ENCODE measurements around the gene AXIN1. TPM values are rescaled to one million over a fixed set of nuclear protein-coding genes. Genes with fewer than 3 reads are reported as not detected.

Gene AXIN1
- total RNA-seq, 2 experiments from 2014 or later, result 25.5 to 30.6 TPM

DNA sequence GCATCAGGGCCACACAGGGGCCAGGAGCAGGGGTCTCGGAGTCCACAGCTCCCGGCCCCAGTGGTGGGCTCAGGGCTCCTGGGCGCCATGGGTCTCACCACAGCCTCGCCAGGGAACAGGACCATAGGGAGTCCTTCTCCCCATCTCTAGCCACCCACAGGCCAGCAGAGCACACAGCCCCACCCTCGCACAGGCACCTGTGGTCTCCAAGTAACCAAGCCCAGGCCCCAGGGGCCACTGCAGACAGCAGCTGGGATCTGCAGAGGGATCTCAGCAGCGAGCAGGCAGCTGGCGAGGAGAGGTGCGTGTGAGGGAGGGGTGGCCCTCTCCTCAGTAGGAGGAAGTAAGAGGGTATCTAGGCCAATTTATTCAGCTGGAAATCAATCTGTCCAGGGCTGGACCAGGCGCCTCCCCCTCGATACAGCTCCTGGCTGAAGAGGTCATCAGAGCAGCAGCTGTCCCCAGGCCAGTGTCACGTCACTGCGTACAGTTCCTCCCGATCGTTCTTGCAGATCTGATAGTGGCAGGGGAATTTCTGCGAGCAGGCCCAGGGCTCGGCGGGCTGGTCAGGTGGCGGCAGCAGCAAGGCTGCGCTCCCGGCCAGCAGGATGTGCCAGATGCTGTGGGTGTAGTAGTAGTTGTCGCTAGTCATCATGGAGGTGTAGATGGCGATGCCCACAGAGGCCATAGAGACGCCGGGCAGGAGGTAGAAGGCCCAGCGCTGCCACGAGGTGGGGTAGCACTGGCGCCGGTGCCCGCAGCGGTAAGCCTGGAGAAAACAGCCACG, 19.2 kb upstream of the AXIN1 start:
- POLR2A ChIA-PET, result no interaction called here

DNA sequence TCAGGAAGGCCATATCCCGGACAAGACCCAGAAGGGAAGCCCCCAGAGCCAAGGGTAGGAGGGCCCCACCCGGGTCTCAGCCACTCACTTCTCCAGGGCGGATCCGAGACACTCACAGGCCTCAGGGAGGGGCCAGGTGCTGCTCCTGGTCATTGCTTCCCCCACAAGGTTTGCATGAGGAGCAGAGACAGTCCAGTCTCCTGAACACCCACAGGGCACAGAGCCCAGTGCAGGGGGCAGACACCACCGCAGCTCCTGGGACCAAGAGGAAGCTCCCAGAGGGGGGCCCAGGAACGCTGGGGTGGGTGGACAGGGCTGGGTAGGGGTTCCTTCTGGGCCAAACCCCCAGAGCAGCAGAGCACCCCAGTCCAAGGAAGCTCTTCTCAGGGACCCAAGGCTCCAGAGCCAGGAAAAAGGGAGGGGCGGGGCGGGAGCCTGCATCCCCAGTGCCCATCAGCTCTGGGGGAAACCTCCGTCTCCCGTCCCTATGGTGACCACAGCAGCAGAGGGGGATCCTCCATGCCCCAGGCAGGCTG, 18.5 kb upstream of the AXIN1 start:
- Mint-ChIP-seq H3K9me3 (no peaks in the 10 kb centered on the region), H3K36me3 (ENCODE audit: low read depth) (peaks cover 17% of the 10 kb centered on the region), H3K27me3 (no peaks in the 10 kb centered on the region), H3K4me3 (peak overlapping the region; percentile 95), H3K27ac (peak overlapping the region; percentile 96), H3K4me1 (peaks cover 20% of the 10 kb centered on the region)
- ChIA-PET CTCF (interaction anchor here (0.5 to 1.5 kb wide), 5 partner anchors 9 to 1530 kb away, joined by 3 to 5 read pairs (median 3); no protein-coding TSS in a partner anchor), POLR2A (interaction anchor here (1.0 kb wide), 1 partner anchor 10 kb away, joined by 3 read pairs; no protein-coding TSS in a partner anchor)
- DNase-seq, result no peak

More for the DNA sequence above, 19.2 kb upstream of the AXIN1 start:
- H3K27ac Mint-ChIP-seq, result peak overlapping the region; percentile 69
- H3K36me3 Mint-ChIP-seq (ENCODE audit: low read depth), result peaks cover 17% of the 10 kb centered on the region
- no peaks in the 10 kb centered on the region for H3K9me3 Mint-ChIP-seq
- no peaks in the 10 kb centered on the region for H3K27me3 Mint-ChIP-seq
- no peak for DNase-seq
- H3K4me1 Mint-ChIP-seq, result peaks cover 20% of the 10 kb centered on the region
- CTCF ChIA-PET, result interaction anchor here (0.8 to 1.5 kb wide), 2 partner anchors 254 to 306 kb away, joined by 3 read pairs; no protein-coding TSS in a partner anchor
- H3K4me3 Mint-ChIP-seq, result no peak overlapping the region

DNA sequence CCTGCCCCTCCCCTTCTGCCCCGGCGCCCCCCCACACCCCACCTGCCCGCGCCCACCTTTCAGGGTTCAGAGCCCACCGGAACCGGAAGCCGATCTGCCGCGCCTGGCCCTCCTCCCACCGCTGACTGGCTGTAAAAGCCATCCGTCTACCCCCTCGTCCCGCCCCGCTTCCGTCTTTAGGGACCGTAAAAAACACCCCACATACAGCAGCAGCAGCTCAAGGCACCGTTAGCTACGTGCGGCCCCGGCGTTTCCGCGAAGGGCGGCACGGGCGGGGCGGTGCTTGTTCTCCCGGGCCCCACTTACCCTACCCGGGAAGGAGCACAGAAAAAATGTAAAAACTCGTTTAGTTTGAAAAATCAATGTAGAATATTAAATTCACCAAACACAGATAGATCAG, 17.9 kb upstream of the AXIN1 start, which contains the start of gene MRPL28:
TSS of gene MRPL28 (minus strand) at position 96 of the 400 bp plus-strand sequence. CDS start 320 bp downstream, outside the sequence.
- peak; percentile 96 for DNase-seq
- POLR2A ChIA-PET, result interaction anchor here (1.0 kb wide), 1 partner anchor 10 kb away, joined by 3 read pairs; no protein-coding TSS in a partner anchor
- no peaks in the 10 kb centered on the region for H3K9me3 Mint-ChIP-seq
- peak within 1 kb of the TSS; percentile 96 for H3K27ac Mint-ChIP-seq
- H3K4me1 Mint-ChIP-seq, result peaks cover 20% of the 10 kb centered on the region
- H3K4me3 Mint-ChIP-seq, result peak within 1 kb of the TSS; percentile 95
- peaks cover 17% of the 10 kb centered on the region for H3K36me3 Mint-ChIP-seq (ENCODE audit: low read depth)
- no peaks in the 10 kb centered on the region for H3K27me3 Mint-ChIP-seq
- CTCF ChIA-PET, result interaction anchor here (0.6 to 1.5 kb wide), 4 partner anchors 8 to 305 kb away, joined by 3 to 5 read pairs (median 3); no protein-coding TSS in a partner anchor

DNA sequence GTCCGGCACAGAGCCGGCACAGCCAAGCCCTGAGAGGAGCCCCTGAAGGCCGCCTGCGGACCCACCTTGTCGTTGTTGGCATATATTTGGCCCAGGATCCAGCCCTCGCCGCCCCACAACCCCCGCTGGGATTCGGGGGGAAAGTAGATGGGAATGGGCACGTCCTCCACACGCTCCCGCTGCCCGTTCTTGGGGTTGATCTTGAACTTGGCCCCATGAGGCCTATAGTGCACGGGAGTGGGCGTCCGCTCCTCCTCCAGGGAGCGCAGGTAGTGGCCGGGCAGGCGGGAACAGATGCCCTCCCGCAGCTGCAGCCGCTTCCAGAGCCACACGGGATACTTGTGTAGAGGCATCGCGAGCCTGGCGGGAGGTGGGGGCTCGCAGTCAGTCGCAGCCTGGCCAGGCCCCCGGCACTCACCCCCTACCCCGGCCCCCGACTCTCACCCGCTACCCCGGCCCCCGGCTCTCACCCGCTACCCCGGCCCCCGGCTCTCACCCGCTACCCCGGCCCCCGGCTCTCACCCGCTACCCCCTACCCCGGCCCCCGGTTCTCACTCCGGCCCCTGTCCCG, 17.4 kb upstream of the AXIN1 start:
- ChIA-PET POLR2A (interaction anchor here (1.0 kb wide), 1 partner anchor 11 kb away, joined by 3 read pairs; no protein-coding TSS in a partner anchor), CTCF (interaction anchor here (0.6 to 1.5 kb wide), 5 partner anchors 8 to 304 kb away, joined by 3 to 5 read pairs (median 3); no protein-coding TSS in a partner anchor)
- peaks cover 17% of the 10 kb centered on the region for H3K36me3 Mint-ChIP-seq (ENCODE audit: low read depth)
- no peaks in the 10 kb centered on the region for H3K9me3 Mint-ChIP-seq
- DNase-seq, result no peak
- peak overlapping the region; percentile 75 for H3K27ac Mint-ChIP-seq
- H3K4me3 Mint-ChIP-seq, result peak overlapping the region; percentile 68
- peaks cover 20% of the 10 kb centered on the region for H3K4me1 Mint-ChIP-seq
- no peaks in the 10 kb centered on the region for H3K27me3 Mint-ChIP-seq

DNA sequence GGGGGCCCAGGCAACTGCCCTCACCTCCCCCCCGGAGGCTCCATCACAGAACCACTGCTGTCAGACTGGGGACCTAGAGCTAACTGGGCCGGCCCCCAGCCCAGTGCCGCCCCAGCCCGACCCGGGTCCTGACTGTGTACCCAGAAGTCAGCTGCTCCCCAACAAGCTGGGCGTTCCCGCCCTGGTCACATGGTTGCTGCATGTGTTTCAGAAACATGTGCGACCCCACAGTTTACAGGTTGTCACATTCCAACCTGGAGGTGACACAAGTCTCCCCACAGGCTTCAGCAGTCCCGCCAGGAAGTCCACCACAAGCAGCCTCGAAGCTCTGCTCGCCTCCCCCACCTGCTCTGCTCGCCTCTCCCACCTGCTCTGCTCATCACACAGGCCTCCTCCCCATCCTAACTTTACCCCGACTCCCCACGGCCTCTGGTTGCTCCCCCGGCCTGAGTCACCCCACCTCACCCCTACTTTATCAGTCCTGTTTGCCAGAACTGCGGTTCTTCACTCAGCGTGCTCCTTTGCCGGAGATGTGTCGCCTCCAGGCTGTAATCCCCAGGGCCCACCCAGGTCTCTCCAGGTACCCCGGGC, 16.8 kb upstream of the AXIN1 start:
- Mint-ChIP-seq H3K4me1 (peaks cover 20% of the 10 kb centered on the region), H3K9me3 (no peaks in the 10 kb centered on the region), H3K4me3 (peak overlapping the region; percentile 68), H3K27ac (peak overlapping the region; percentile 75), H3K27me3 (no peaks in the 10 kb centered on the region), H3K36me3 (ENCODE audit: low read depth) (peaks cover 17% of the 10 kb centered on the region)
- POLR2A ChIA-PET, result no interaction called here
- DNase-seq, result no peak
- CTCF ChIA-PET, result interaction anchor here (0.5 to 1.3 kb wide), 3 partner anchors 16 to 212 kb away, joined by 3 to 4 read pairs (median 4); no protein-coding TSS in a partner anchor

DNA sequence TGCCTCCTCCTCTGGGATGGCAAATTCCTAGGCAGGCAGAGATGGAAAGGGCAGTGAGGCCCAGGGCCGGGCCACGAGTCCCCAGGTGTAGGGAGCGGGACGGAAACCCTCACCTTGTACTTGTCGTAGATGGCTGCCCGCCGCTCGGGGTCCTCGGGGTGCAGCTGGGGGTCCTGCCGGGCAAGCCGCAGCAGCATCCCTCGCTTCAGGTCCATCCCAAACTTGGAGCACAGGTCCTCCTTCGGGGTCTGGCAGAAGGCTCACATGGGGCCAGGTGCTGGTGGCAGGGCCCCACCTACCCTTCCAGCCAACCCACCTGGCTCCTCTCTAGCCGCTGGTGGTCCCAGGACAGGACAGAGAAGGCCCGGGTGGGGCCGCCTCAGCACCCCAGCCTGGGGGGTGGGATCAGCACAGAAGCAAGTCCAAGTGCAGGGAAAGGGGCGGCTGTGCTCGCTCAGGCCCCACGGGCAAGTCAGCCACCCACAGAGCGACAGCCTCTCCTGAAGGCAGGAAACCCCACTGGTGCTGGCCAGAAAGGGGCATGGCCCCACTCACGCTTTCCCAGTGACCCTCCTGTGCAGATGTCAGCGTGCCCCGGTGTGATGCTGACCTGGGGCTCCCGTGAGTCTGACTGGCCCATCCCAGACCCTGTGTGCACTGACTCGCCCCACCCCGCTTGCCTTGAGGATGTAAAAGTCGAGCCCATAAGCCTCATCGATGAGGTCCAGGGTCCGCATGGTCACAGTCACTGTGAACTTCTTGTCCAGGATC, 16.1 kb upstream of the AXIN1 start:
- ChIA-PET POLR2A (no interaction called here), CTCF (interaction anchor here (0.5 to 1.3 kb wide), 3 partner anchors 16 to 211 kb away, joined by 3 to 4 read pairs (median 4); no protein-coding TSS in a partner anchor)
- H3K9me3 Mint-ChIP-seq, result no peaks in the 10 kb centered on the region
- DNase-seq, result no peak
- H3K4me3 Mint-ChIP-seq, result no peak overlapping the region
- peaks cover 17% of the 10 kb centered on the region for H3K36me3 Mint-ChIP-seq (ENCODE audit: low read depth)
- H3K27me3 Mint-ChIP-seq, result no peaks in the 10 kb centered on the region
- peak overlapping the region; percentile 75 for H3K27ac Mint-ChIP-seq
- H3K4me1 Mint-ChIP-seq, result peaks cover 20% of the 10 kb centered on the region

DNA sequence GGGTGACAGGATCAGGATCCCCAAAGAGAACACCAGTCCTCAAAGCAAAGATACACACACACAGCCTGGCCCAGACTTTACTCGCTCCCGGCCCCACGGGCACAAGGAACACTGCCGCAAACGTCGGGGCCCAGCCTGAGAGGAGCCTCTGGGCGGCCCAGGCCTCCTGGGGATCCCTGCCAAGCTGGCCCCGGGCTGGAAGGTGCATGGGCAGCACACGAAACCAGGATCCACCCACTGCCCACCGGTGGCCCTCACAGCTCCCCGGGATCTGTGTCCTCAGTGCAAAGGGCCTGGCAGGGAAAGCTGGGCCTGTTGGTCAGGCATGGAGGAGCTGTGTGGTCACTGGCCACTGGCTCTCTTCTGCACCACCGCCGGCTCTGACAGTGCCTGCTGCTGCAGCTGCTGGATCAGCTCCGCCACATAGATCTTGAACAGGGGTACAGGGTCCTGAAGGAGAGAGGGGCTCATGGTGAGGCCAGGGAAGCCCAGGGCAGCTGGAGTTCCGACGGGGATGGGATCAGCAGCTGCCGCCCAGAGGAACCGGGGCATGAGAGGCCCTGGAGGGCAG, 14.9 kb upstream of the AXIN1 start:
- Mint-ChIP-seq H3K36me3 (ENCODE audit: low read depth) (peaks cover 12% of the 10 kb centered on the region), H3K9me3 (no peaks in the 10 kb centered on the region), H3K4me3 (peak overlapping the region; percentile 34), H3K27me3 (no peaks in the 10 kb centered on the region), H3K4me1 (peaks cover 21% of the 10 kb centered on the region), H3K27ac (no peak overlapping the region)
- ChIA-PET CTCF (interaction anchor here (1.5 to 2.4 kb wide), 2 partner anchors 260 to 301 kb away, joined by 4 to 7 read pairs; no protein-coding TSS in a partner anchor), POLR2A (no interaction called here)
- no peak for DNase-seq

DNA sequence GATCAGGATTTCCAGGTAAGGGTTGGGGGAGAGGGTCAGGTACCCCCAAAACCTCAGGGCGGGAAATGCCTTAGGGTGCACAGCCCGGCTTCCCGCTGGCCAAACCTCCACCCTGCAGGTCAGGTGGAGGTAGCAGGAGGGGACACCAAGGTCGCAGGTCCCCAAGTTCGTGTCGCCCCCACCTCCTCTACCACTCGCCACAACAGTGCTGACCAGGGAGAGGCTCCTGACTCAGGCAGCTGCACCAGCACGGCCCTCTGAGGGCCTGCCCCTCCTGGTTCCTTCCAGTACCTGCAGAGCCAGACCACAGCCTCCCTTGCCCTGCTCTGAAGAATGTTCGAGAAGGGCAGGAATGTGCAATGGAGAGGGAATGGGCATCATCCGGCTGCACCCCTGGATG, 14.0 kb upstream of the AXIN1 start:
- H3K9me3 Mint-ChIP-seq, result no peaks in the 10 kb centered on the region
- H3K27me3 Mint-ChIP-seq, result no peaks in the 10 kb centered on the region
- H3K4me1 Mint-ChIP-seq, result peaks cover 26% of the 10 kb centered on the region
- CTCF ChIA-PET, result interaction anchor here (1.5 to 2.4 kb wide), 2 partner anchors 259 to 301 kb away, joined by 4 to 7 read pairs; no protein-coding TSS in a partner anchor
- POLR2A ChIA-PET, result no interaction called here
- DNase-seq, result no peak
- H3K36me3 Mint-ChIP-seq (ENCODE audit: low read depth), result peaks cover 11% of the 10 kb centered on the region
- H3K4me3 Mint-ChIP-seq, result no peak overlapping the region
- H3K27ac Mint-ChIP-seq, result peak overlapping the region; percentile 5

DNA sequence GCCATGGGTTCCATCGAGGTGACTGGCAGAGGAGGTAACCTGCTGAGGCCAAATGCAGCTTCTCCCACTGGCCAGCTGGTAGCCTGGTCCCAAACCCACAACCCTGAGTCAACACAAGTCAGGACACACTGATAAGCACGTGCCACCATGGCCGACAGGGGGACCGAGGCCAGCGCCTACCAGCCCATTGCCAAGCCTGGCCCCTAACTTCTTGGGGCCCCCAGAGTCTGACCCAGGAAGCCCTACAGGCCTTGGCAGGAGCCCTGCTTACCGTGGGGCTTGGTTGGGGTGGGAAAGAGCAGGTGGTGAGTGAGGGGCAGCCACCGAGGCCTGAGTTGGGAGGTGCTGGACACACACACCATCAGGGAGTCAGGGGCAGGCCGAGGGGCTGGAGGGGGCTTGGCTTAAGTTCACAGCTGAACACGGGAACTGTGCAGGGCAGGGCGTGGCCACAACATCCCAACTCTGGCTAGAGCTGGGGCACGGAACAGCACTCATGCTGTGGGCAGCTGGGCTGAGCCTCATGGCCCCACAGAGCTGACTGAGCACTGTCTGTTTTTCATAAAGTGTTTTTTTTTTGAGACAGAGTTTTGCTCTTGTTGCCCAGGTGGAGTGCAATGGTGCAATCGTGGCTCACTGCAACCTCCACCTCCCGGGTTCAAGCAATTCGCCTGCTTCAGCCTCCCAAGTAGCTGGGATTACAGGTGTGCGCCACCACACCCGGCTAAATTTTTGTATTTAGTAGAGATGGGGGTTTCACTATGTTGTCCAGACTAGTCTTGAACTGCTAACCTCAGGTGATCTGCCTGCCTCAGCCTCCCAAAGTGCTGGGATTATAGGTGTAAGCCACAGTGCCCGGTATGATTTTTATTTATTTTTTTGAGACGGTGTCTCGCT, 12.3 kb upstream of the AXIN1 start:
- Mint-ChIP-seq H3K27ac (no peak overlapping the region), H3K4me1 (peaks cover 17% of the 10 kb centered on the region), H3K4me3 (no peak overlapping the region), H3K9me3 (no peaks in the 10 kb centered on the region), H3K27me3 (no peaks in the 10 kb centered on the region), H3K36me3 (ENCODE audit: low read depth) (peaks cover 8% of the 10 kb centered on the region)
- POLR2A ChIA-PET, result interaction anchor here (0.6 kb wide), 1 partner anchor 130 kb away, joined by 6 read pairs; the partner anchor contains the start of gene FAM234A
- no peak for DNase-seq
- CTCF ChIA-PET, result interaction anchor here (1.4 to 2.4 kb wide), 3 partner anchors 10 to 299 kb away, joined by 5 to 7 read pairs (median 5); no protein-coding TSS in a partner anchor

DNA sequence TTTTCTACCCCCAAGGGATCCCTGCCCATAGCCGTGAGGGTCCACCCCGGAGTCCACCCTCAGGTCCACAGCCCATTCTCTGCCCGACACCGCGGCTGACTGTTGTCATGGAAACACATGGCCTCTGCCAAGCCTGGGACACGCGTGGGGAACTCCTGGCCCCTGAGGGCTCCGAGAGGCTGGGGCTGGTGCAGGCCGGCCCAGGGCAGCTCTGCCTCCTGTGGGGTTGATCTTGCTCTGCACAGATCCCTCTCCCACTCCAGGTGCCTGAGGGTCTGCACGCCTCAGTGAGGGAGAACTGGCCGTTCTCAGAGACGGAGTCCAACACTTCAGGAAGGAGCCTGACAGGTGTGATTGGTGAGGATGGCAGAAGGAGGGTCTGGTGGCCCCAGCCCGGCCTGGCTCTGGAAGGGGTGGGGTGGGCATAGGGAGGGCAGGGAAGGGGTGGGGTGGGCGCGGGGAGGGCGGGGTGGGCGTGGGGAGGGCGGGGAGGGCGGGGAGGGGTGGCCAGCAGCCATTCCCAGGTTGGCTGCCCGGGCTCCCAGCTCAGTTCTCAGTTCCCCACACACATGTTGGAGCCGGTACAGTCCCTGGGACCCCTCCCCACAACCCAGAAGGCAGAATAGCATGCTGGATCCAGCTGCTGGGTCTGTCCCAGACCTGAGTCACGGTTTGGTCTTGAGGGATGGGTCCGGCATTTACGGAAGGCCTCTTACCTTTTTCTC, 11.4 kb upstream of the AXIN1 start:
- Mint-ChIP-seq H3K36me3 (ENCODE audit: low read depth) (peaks cover 6% of the 10 kb centered on the region), H3K27me3 (no peaks in the 10 kb centered on the region), H3K4me1 (peaks cover 8% of the 10 kb centered on the region), H3K27ac (no peak overlapping the region), H3K4me3 (no peak overlapping the region), H3K9me3 (no peaks in the 10 kb centered on the region)
- DNase-seq, result no peak
- POLR2A ChIA-PET, result no interaction called here
- CTCF ChIA-PET, result interaction anchor here (2.1 to 2.6 kb wide), 2 partner anchors 246 to 298 kb away, joined by 9 to 10 read pairs; no protein-coding TSS in a partner anchor

Measured in activated CD4-positive, alpha-beta T cell treated with anti-CD3 and anti-CD28 coated beads, Interleukin-2, amount 10 ng/mL, durations not matched to agents 7 days and 5 days (primary cell).